Kidney epithelial cell (primary cell): ENCODE results near the gene FSTL4. TPM values are rescaled to one million over a fixed set of nuclear protein-coding genes. Genes with fewer than 3 reads are reported as not detected.

Source experiments
- DNase-seq: peaks from one replicate; pipeline ENCODE4 v3.0.0-alpha.2; 2010; ENCODE audit warnings: low read depth
- H3K27me3 ChIP-seq: 2 replicates; pipeline ENCODE4 v1.6.0; 2011; ENCODE audit warnings: low read length; ENCODE audit not compliant: control insufficient read depth, insufficient read depth
- H3K36me3 ChIP-seq: 2 replicates; pipeline ENCODE4 v1.5.1; 2011; ENCODE audit warnings: low read length; ENCODE audit not compliant: control insufficient read depth, insufficient read depth
- H3K4me3 ChIP-seq: 2 replicates; pipeline ENCODE4 v1.5.1; 2011; ENCODE audit warnings: low read depth, mild to moderate bottlenecking, control low read depth, low read length
- CTCF ChIP-seq: IDR thresholded peaks from 2 replicates; pipeline ENCODE4 v1.5.1; 2011; ENCODE audit warnings: mild to moderate bottlenecking, moderate library complexity, low read length, control low read depth, inconsistent platforms; ENCODE audit not compliant: insufficient read depth, poor library complexity, severe bottlenecking
- total RNA-seq: library from RNA; depleted of rRNA; stranded (reverse); fragments of >200 nt; gene quantifications from 2 replicates; pipeline ENCODE4 v1.2.3, GENCODE V29; 2015

The FSTL4 gene
- total RNA-seq, 1 donor from 2014 or later = not detected

- H3K27me3 ChIP-seq = peaks cover 5% of the 10 kb centered on the region
- no peaks in the 10 kb centered on the region for H3K36me3 ChIP-seq
- TF ChIP-seq CTCF = no peak
- no peak overlapping the region for H3K4me3 ChIP-seq
- no peak for DNase-seq
Observed at GRCh38 chr5:133469252-133469651, 143.1 kb downstream of the FSTL4 start.

- Histone ChIP-seq H3K36me3 (no peaks in the 10 kb centered on the region), H3K27me3 (peaks cover 5% of the 10 kb centered on the region), H3K4me3 (no peak overlapping the region)
- no peak for TF ChIP-seq CTCF
- no peak for DNase-seq
Observed at GRCh38 chr5:133468596-133468995, 143.7 kb downstream of the FSTL4 start.

- Histone ChIP-seq H3K4me3 (no peak overlapping the region), H3K27me3 (peaks cover 4% of the 10 kb centered on the region)
- TF ChIP-seq CTCF = no peak
Observed at GRCh38 chr5:133467826-133468463, 144.4 kb downstream of the FSTL4 start.

GRCh38 chr5:133467335-133467779, 145.0 kb downstream of the FSTL4 start:
- no peaks in the 10 kb centered on the region for H3K27me3 ChIP-seq
- no peak for DNase-seq
- no peak overlapping the region for H3K4me3 ChIP-seq
- no peaks in the 10 kb centered on the region for H3K36me3 ChIP-seq
- no peak for TF ChIP-seq CTCF

More at GRCh38 chr5:133467826-133468463, 144.4 kb downstream of the FSTL4 start:
- no peaks in the 10 kb centered on the region for H3K36me3 ChIP-seq
- no peak for DNase-seq

GRCh38 chr5:133466556-133467334, 145.6 kb downstream of the FSTL4 start:
- DNase-seq = no peak
- no peak for TF ChIP-seq CTCF
- no peaks in the 10 kb centered on the region for H3K36me3 ChIP-seq
- H3K4me3 ChIP-seq = no peak overlapping the region
- H3K27me3 ChIP-seq = no peaks in the 10 kb centered on the region

- TF ChIP-seq CTCF = no peak
- Histone ChIP-seq H3K36me3 (no peaks in the 10 kb centered on the region), H3K27me3 (no peaks in the 10 kb centered on the region), H3K4me3 (no peak overlapping the region)
- DNase-seq = no peak
Observed at GRCh38 chr5:133464013-133464412, 148.3 kb downstream of the FSTL4 start.
